Neutrophil (primary cell): ENCODE measurements around the gene RBM18.

Experiments used
- H3K27ac ChIP-seq: fragments of 200-600 bp; sonication (generic); 2 replicates; pipeline ENCODE4 v1.5.1; 2016; ENCODE audit warnings: mild to moderate bottlenecking, moderate library complexity
- H3K27me3 ChIP-seq: fragments of 200-600 bp; sonication (generic); 2 replicates; pipeline ENCODE4 v1.6.0; 2016; ENCODE audit warnings: mild to moderate bottlenecking
- H3K36me3 ChIP-seq: fragments of 200-600 bp; sonication (generic); 2 replicates; pipeline ENCODE4 v1.5.1; 2017
- H3K4me1 ChIP-seq, 2 experiments: fragments of 200-600 bp in 1 of 2; sonication (generic) in 1 of 2; 1 replicate in 1 of 2; 2 replicates in 1 of 2; pipeline versions ENCODE4 v1.5.1 to v1.6.1; 2013 to 2016; ENCODE audit warnings: low read depth in 1 of 2, low read length in 1 of 2, mild to moderate bottlenecking in 1 of 2, moderate library complexity in 1 of 2; ENCODE audit not compliant: control insufficient read depth in 1 of 2, insufficient read depth in 1 of 2
- H3K4me3 ChIP-seq, 2 experiments: fragments of 200-600 bp in 1 of 2; sonication (generic) in 1 of 2; 1 replicate in 1 of 2; 2 replicates in 1 of 2; pipeline ENCODE4 v1.5.1; 2013 to 2016; ENCODE audit warnings: low read depth in 1 of 2, low read length in 1 of 2, mild to moderate bottlenecking in 1 of 2, moderate library complexity in 1 of 2
- H3K9me3 ChIP-seq: fragments of 200-600 bp; sonication (generic); 2 replicates; pipeline ENCODE4 v1.5.1; 2016
- CTCF ChIP-seq: fragments of 200-600 bp; sonication (generic); IDR thresholded peaks from 2 replicates; pipeline ENCODE4 v1.5.1; 2016; ENCODE audit warnings: antibody characterized with exemption

RBM18 gene

GRCh38 chr9:122202111-122202510 lies 62.5 kb downstream of the RBM18 start:
- H3K4me3 ChIP-seq: no peak overlapping the region
- H3K9me3 ChIP-seq: no peaks in the 10 kb centered on the region
- no peaks in the 10 kb centered on the region for H3K36me3 ChIP-seq
- H3K27ac ChIP-seq: no peak overlapping the region
- no peak for TF ChIP-seq CTCF
- H3K4me1 ChIP-seq: no peaks in the 10 kb centered on the region
- peaks cover 5% of the 10 kb centered on the region for H3K27me3 ChIP-seq

GRCh38 chr9:122201641-122202040 lies 63.0 kb downstream of the RBM18 start:
- Histone ChIP-seq H3K27me3 (peaks cover 7% of the 10 kb centered on the region), H3K4me3 (no peak overlapping the region), H3K27ac (no peak overlapping the region), H3K4me1 (no peaks in the 10 kb centered on the region), H3K9me3 (no peaks in the 10 kb centered on the region), H3K36me3 (no peaks in the 10 kb centered on the region)
- TF ChIP-seq CTCF: no peak

GRCh38 chr9:122200960-122201595 lies 63.6 kb downstream of the RBM18 start:
- no peak overlapping the region for H3K27ac ChIP-seq

GRCh38 chr9:122197882-122198281 lies 66.8 kb downstream of the RBM18 start:
- no peak overlapping the region for H3K4me3 ChIP-seq
- H3K36me3 ChIP-seq: no peaks in the 10 kb centered on the region
- no peak overlapping the region for H3K27ac ChIP-seq
- TF ChIP-seq CTCF: no peak
- no peaks in the 10 kb centered on the region for H3K4me1 ChIP-seq
- no peaks in the 10 kb centered on the region for H3K9me3 ChIP-seq
- peaks cover 7% of the 10 kb centered on the region for H3K27me3 ChIP-seq

More at GRCh38 chr9:122200960-122201595, 63.6 kb downstream of the RBM18 start:
- Histone ChIP-seq H3K9me3 (no peaks in the 10 kb centered on the region), H3K27me3 (peaks cover 7% of the 10 kb centered on the region), H3K36me3 (no peaks in the 10 kb centered on the region), H3K4me3 (no peak overlapping the region), H3K4me1 (no peaks in the 10 kb centered on the region)
- no peak for TF ChIP-seq CTCF

- Histone ChIP-seq H3K4me1 (no peaks in the 10 kb centered on the region), H3K9me3 (no peaks in the 10 kb centered on the region), H3K27me3 (peaks cover 7% of the 10 kb centered on the region), H3K36me3 (no peaks in the 10 kb centered on the region), H3K4me3 (no peak overlapping the region), H3K27ac (no peak overlapping the region)
- TF ChIP-seq CTCF: no peak
Observed at GRCh38 chr9:122197426-122197825, 67.2 kb downstream of the RBM18 start.

GRCh38 chr9:122195875-122196274 lies 68.8 kb downstream of the RBM18 start:
- no peak overlapping the region for H3K27ac ChIP-seq
- H3K4me3 ChIP-seq: no peak overlapping the region
- peaks cover 7% of the 10 kb centered on the region for H3K27me3 ChIP-seq
- H3K4me1 ChIP-seq: no peaks in the 10 kb centered on the region
- no peaks in the 10 kb centered on the region for H3K9me3 ChIP-seq
- no peaks in the 10 kb centered on the region for H3K36me3 ChIP-seq
- no peak for TF ChIP-seq CTCF
